Heart right ventricle (tissue), 16 donors: Measurements from ENCODE around the gene C9orf153. TPM values are rescaled to one million over a fixed set of nuclear protein-coding genes. Genes with fewer than 3 reads are reported as not detected.
"Not testable (repeated sequence)": the region's sequence is repeated elsewhere in the genome, so short reads cannot be mapped to it uniquely, and the experiment has no call there.

Experiments
- ATAC-seq, 8 donors: fragments of 200-7000 bp; cut with Tn5 transposase; one replicate each; pipeline ENCODE4 v1.9.1; 2020; ENCODE audit warnings: mild to moderate bottlenecking in 8 of 8, moderate library complexity in 8 of 8, moderate number of reproducible peaks in 1 of 8
- DNase-seq, 2 donors: peaks; one replicate each; pipeline ENCODE4 v3.0.0-alpha.2; 2020
- H3K27ac ChIP-seq, 10 donors: fragments of 200-600 bp; sonication (generic) in 2 of 10; one replicate each; pipeline versions ENCODE4 v1.5.0 to v1.8.0; 2020 to 2022; ENCODE audit warnings: mild to moderate bottlenecking in 3 of 10
- H3K27me3 ChIP-seq, 7 donors: fragments of 200-600 bp; one replicate each; pipeline ENCODE4 v1.8.0; 2021 to 2022; ENCODE audit warnings: mild to moderate bottlenecking in 2 of 7
- H3K36me3 ChIP-seq, 9 donors: fragments of 200-600 bp; sonication (generic) in 1 of 9; one replicate each; pipeline versions ENCODE4 v1.5.0 to v1.8.0; 2020 to 2022; ENCODE audit warnings: mild to moderate bottlenecking in 2 of 9
- H3K4me1 ChIP-seq, 9 donors: fragments of 200-600 bp; sonication (generic) in 1 of 9; one replicate each; pipeline versions ENCODE4 v1.5.0 to v1.8.0; 2020 to 2022; ENCODE audit warnings: mild to moderate bottlenecking in 4 of 9
- H3K4me3 ChIP-seq, 10 donors: fragments of 200-600 bp; sonication (generic) in 2 of 10; one replicate each; pipeline versions ENCODE4 v1.5.0 to v1.8.0; 2020 to 2022; ENCODE audit warnings: mild to moderate bottlenecking in 7 of 10, moderate library complexity in 2 of 10
- H3K9me3 ChIP-seq, 11 donors: fragments of 200-600 bp in 10 of 11; sonication (generic) in 2 of 11; one replicate each; pipeline versions ENCODE4 v1.5.0 to v1.8.0; 2013 to 2022; ENCODE audit warnings: mild to moderate bottlenecking in 2 of 11, control low read depth in 1 of 11, moderate library complexity in 1 of 11
- WGBS, 2 donors: extraction: QIAGEN DNeasy Blood & Tissue Kit; methylation state at CpG; one replicate each; pipeline ENCODE4 v1.1.7; 2013; ENCODE audit warnings: inconsistent platforms in 1 of 2; 5-methylcytosine and 5-hydroxymethylcytosine counted together
- intact Hi-C, 10 donors: fragments of 100-400 bp; cut with DNase I; formaldehyde crosslinking; loops; one replicate each; pipeline versions ENCODE4 v1.11.1 to v1.14.2; 2022
- polyA plus RNA-seq, 2 donors: library from polyadenylated mRNA; stranded (reverse); fragments of 200-250 nt; gene quantifications; one replicate each; pipeline ENCODE4 v1.2.3, GENCODE V29; 2013
- total RNA-seq, 10 donors: library from RNA; stranded (reverse); fragmentation: NEBNext Ultra II Directional in 3 of 10; extraction: Animal tissue kit (Norgen Biotek cat#: 25700) in 3 of 10; gene quantifications; one replicate each; pipeline versions ENCODE4 v1.2.1 to v1.2.4, GENCODE V29; 2021 to 2023
- TF ChIP-seq, protein P1 (sequence below), 9 donors: fragments of 200-600 bp; sonication (generic) in 2 of 9; IDR thresholded peaks; one replicate each; pipeline versions ENCODE4 v1.5.0 to v1.8.0; 2021 to 2022; ENCODE audit warnings: antibody characterized with exemption in 9 of 9, mild to moderate bottlenecking in 5 of 9, moderate library complexity in 1 of 9
- donor health status: Arrhythmogenic right ventricular cardiomyopathy.
- donor health status: ischemic (EF 13 %, LVEDD 7.1; RV severe dilation, severe dysfunction).
- donor health status: healthy with polysubstance abuse.
- donor health status: DM: no; HTN: yes; CAD: no.
- donor health status: DM: no; HTN: no; CAD: no.
- donor health status: ischemic (EF 25% LVEDD 6.9; RV normal size, moderate dysfunction).
- donor health status: ischemic (EF 25% LVEDD 5.7; RV mildly dilated, moderate dysfunction).
- donor health status: healthy.
- donor health status: DM: yes; HTN: yes; CAD: no.
- donor health status: Ischemic cardiomyopathy.
- donor health status: ischemic (EF 35%, LVEDD 5.7; RV mildly dilated, moderate dysfunction).
- donor health status: nonischemic (EF 11% LVEDD 7.7; RV severe dilation, severe dysfunction).
- donor health status: DM: yes; HTN: yes; CAD: no.
- donor health status: PGD.
- donor health status: ischemic (EF 29% LVEDD 5.4; RV normal size, mild dysfunction).
- donor health status: nonischemic (EF 23%, LVEDD 6.1; RV moderate dilation, normal function).

Gene C9orf153
- total and polyA plus RNA-seq, 12 donors, result 0.06 to 0.72 (median 0.34) TPM; not detected in 2

DNA sequence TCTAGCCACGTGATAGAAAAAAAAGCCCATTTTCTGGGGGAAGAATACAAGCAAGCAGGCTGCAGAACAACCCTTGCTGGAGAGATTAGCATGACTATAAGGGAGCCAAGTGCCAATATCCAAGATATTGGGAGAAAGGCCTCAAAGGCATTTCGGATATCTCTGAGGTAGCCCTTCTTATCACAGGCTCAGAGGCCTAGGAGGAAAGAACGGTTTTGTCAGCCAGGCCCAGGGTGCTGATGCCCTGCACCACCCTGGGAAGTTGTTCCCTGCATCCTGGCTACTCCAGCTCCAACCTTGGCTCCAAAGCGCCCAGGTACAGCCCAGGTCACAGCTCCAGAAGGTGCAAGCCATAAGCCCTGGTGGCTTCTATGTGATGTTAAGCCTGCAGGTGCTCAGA is 66.4 kb downstream of the C9orf153 start:
- no peak for DNase-seq
- Histone ChIP-seq H3K27me3 (no peaks in the 10 kb centered on the region), H3K4me1 (peaks cover 0 to 4% (median 0%) of the 10 kb centered on the region in 9 donors), H3K27ac (no peak overlapping the region), H3K36me3 (no peaks in the 10 kb centered on the region), H3K4me3 (no peak overlapping the region), H3K9me3 (peaks cover 0 to 43% (median 13%) of the 10 kb centered on the region in 11 donors)
- WGBS, 2 donors, result 79% methylated on average over 4 of the region's 4 CpGs
- no peak for ATAC-seq
- intact Hi-C loops, result loop anchor here in 1 of 10 donors (10.0 kb wide), 1 partner anchor 62 kb away; the partner anchor contains the start of gene C9orf153
- TF ChIP-seq, protein P1, sequence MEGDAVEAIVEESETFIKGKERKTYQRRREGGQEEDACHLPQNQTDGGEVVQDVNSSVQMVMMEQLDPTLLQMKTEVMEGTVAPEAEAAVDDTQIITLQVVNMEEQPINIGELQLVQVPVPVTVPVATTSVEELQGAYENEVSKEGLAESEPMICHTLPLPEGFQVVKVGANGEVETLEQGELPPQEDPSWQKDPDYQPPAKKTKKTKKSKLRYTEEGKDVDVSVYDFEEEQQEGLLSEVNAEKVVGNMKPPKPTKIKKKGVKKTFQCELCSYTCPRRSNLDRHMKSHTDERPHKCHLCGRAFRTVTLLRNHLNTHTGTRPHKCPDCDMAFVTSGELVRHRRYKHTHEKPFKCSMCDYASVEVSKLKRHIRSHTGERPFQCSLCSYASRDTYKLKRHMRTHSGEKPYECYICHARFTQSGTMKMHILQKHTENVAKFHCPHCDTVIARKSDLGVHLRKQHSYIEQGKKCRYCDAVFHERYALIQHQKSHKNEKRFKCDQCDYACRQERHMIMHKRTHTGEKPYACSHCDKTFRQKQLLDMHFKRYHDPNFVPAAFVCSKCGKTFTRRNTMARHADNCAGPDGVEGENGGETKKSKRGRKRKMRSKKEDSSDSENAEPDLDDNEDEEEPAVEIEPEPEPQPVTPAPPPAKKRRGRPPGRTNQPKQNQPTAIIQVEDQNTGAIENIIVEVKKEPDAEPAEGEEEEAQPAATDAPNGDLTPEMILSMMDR (IDR thresholded peaks at IDR 0.05), result no peak

DNA sequence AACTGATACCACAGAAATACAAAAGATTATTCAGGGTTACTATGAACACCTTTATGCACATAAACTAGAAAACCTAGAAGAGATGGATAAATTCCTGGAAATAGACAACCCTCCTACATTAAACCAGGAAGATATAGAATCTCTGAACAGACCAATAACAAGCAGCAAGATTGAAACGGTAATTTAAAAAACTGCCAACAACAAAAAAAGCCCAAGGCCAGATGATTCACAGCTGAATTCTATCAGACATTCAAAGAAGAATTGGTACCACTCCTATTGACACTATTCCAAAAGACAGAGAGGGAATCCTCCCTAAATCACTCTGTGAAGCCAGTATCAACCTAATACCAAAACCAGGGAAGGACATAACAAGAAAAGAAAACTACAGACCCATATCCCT is 68.8 kb downstream of the C9orf153 start:
- 79 to 81% methylated on average over 1 of the region's 1 CpG for WGBS, 2 donors
- not testable (repeated sequence) for ATAC-seq, H3K27ac ChIP-seq, H3K4me1 ChIP-seq, H3K36me3 ChIP-seq, H3K27me3 ChIP-seq, H3K4me3 ChIP-seq, DNase-seq
- intact Hi-C loops, result loop anchor here in 1 of 10 donors (10.0 kb wide), 1 partner anchor 64 kb away; the partner anchor contains the start of gene C9orf153
- H3K9me3 ChIP-seq, result peaks cover 0 to 53% (median 13%) of the 10 kb centered on the region in 11 donors

DNA sequence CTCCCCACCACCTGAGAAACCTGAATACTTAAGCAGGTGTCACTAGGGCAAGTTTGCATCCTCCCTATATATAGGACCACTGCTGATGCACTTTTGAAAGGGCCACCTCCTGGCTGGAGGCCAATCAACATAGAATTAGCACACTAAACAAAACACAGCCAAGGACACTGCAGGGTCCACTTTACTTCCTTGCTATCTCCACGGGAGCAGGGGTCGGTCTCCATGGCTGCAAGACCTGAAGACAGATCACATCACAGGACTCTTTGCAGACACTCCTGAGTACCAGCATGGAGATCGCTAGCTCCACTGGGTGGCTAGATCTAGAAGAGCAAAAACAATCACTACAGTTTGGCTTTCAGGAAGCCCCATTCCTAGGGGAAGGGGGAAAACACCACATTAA is 72.3 kb downstream of the C9orf153 start:
- Histone ChIP-seq H3K36me3 (no peaks in the 10 kb centered on the region), H3K4me1 (peaks cover 0 to 6% (median 0%) of the 10 kb centered on the region in 9 donors), H3K4me3 (no peak overlapping the region), H3K27ac (no peak overlapping the region), H3K27me3 (no peaks in the 10 kb centered on the region), H3K9me3 (peaks cover 0 to 32% (median 6%) of the 10 kb centered on the region in 11 donors)
- WGBS, 2 donors, result 19 to 31% methylated on average over 3 of the region's 3 CpGs
- ATAC-seq, result no peak
- DNase-seq, result no peak
- TF ChIP-seq, protein P1 (IDR thresholded peaks at IDR 0.05), result no peak
- intact Hi-C loops, result no loop called here

DNA sequence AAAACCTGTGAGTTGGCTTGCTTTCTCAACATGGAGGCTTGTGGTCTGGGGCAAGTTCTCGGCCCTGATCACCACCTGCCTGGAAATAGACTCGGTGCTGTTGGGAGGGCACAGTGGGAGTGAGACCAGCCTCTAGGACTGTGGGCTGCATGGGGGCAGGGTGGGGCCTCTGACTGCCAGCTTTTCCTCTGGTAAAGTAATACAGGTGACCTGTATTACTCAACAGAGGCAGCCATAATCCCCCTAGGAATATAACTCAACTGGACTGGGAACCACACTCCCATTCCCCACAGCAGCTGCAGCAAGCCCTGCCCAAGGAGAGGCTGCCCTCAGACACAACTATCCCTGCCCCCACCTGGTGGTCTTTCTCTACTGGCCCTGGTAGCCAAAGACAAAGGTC is 72.8 kb downstream of the C9orf153 start:
- Histone ChIP-seq H3K4me3 (no peak overlapping the region), H3K4me1 (peaks cover 0 to 6% (median 0%) of the 10 kb centered on the region in 9 donors), H3K36me3 (no peaks in the 10 kb centered on the region), H3K9me3 (peaks cover 0 to 31% (median 6%) of the 10 kb centered on the region in 11 donors), H3K27ac (no peak overlapping the region), H3K27me3 (no peaks in the 10 kb centered on the region)
- TF ChIP-seq, protein P1 (IDR thresholded peaks at IDR 0.05), result no peak
- ATAC-seq, result no peak
- 76 to 83% methylated on average over 2 of the region's 2 CpGs for WGBS, 2 donors
- DNase-seq, result no peak
- intact Hi-C loops, result no loop called here

DNA sequence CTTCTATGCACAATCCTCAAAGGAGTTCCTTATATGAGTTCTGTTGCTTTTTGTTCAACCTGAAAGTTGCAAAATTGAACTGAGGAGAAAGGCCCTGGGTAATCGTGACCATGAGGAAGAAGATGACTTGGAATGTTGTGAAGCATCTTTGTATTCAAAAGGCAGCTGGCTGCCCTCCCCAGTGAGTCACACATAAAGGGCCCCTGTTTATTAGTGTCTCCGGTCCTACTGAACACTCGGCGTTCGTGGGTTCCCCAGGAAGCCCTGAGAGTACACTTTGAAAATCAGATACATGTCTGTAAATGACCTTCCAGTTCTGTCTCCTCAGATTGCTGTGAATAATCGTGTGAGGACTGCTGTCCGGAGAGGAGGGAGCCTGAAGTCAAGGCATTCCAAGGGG is 73.6 kb downstream of the C9orf153 start:
- no peak for ATAC-seq
- Histone ChIP-seq H3K36me3 (no peaks in the 10 kb centered on the region), H3K4me1 (peaks cover 0 to 6% (median 0%) of the 10 kb centered on the region in 9 donors), H3K9me3 (peaks cover 0 to 26% (median 6%) of the 10 kb centered on the region in 11 donors), H3K27me3 (no peaks in the 10 kb centered on the region), H3K27ac (no peak overlapping the region), H3K4me3 (no peak overlapping the region)
- intact Hi-C loops, result no loop called here
- WGBS, 2 donors, result 74 to 79% methylated on average over 7 of the region's 7 CpGs
- TF ChIP-seq, protein P1 (IDR thresholded peaks at IDR 0.05), result no peak
- DNase-seq, result no peak
